Muscle of arm (tissue), 12 donors: ENCODE results near the gene NADK. TPM values are rescaled to one million over a fixed set of nuclear protein-coding genes. Genes with fewer than 3 reads are reported as not detected.
"Not testable (repeated sequence)": the region's sequence is repeated elsewhere in the genome, so short reads cannot be mapped to it uniquely, and the experiment has no call there.

Experiments used
- DNase-seq: peaks from one replicate; pipeline ENCODE4 v3.0.0-alpha.2; 2013
- polyA plus RNA-seq, 12 donors: library from polyadenylated mRNA; unstranded; fragments of 120-200 nt; gene quantifications; one replicate each; pipeline ENCODE4 v1.2.1, GENCODE V29; 2013; ENCODE audit not compliant: insufficient read length in 12 of 12

NADK gene
- polyA plus RNA-seq, 12 donors, result 22.7 to 55.6 (median 30.3) TPM; not detected in 1

DNA sequence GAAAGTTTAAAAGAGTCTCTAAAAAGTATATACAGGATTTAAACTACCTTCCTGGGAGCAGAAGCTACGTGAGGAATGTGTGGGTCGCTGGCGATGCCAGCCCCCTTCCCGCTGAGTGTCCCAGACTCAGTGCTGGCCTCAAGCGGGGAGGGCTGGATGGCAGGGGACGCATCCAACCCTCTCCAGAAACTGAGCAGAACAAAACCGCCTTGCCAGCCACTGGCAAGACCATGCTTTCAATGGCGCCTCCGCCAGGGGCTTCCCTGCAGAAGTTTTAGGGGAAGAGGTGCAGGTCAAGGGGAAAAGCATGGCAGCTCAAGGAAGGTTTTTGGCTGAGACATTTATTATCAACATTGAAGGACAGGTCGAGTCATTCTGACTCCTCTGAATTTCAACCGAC, 26.1 kb downstream of the NADK start:
- no peak for DNase-seq

DNA sequence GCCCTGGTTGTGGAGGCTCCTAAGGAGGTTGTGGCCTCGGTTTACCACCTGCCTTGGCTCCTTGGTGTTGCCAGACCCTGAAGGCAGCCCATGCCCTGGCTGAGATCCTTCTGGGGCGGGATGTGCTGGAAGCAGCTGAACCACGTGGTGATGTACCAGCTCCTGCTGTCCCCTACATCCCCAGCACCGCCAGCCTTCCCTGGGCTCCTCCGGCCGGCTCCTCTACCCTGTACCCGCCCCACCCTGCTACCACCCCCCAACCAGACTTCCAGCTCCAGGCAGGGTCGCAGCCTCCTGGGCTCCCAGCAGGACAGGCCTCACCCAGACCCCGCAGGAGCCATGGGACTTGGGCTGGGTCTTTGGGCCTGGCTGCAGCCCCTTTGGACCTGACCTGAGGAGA, 28.3 kb downstream of the NADK start:
- not testable (repeated sequence) for DNase-seq

DNA sequence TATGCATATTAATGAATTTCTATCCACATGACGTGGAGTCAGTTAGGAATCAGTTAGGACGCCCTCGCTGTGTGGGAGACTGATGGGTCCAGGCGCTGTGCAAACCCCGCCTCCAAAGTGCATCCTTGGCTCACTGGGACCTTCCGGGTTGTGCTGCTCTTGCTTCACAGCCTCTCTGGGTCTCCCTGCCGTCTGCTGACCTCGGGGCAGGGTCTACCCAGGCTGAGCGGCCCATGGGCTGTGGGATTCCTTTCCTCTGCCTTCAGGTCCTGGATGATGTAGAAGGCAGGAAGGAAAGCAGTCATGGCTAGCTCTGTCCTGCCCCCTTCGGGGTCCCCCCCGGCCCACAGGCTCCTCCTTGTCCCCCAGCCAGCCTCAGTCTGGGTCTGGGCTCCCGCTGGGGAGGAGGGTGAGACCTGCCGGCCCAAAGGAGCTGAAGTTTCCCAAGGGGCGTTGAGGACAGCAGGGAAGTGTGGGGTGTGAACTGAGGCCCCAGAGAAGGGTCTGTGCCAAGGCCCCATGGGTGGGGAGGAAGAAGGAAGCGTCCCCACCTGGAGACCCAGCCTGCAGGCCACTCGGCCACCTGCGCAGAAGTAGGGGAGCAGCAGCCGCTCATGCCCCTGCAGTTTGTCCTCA, 29.5 kb downstream of the NADK start:
- no peak for DNase-seq

DNA sequence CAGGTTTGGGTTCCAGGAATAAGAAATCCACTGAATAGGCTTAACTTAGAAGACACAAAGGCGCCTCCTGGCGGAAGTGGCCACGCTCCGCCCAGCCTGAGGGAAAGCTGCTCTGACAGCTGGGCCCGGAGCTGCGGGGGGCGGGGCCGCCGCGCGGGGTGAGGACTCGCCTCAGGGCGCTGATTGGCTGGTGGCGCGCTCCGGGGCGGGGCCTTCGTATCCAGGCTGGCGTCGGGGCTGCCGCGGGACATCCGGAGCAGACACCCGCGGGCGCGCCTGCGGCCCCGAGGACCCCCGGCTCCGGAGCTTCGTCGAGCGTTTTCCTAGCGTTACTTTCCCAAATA, 31.7 kb downstream of the NADK start:
- not testable (repeated sequence) for DNase-seq

DNA sequence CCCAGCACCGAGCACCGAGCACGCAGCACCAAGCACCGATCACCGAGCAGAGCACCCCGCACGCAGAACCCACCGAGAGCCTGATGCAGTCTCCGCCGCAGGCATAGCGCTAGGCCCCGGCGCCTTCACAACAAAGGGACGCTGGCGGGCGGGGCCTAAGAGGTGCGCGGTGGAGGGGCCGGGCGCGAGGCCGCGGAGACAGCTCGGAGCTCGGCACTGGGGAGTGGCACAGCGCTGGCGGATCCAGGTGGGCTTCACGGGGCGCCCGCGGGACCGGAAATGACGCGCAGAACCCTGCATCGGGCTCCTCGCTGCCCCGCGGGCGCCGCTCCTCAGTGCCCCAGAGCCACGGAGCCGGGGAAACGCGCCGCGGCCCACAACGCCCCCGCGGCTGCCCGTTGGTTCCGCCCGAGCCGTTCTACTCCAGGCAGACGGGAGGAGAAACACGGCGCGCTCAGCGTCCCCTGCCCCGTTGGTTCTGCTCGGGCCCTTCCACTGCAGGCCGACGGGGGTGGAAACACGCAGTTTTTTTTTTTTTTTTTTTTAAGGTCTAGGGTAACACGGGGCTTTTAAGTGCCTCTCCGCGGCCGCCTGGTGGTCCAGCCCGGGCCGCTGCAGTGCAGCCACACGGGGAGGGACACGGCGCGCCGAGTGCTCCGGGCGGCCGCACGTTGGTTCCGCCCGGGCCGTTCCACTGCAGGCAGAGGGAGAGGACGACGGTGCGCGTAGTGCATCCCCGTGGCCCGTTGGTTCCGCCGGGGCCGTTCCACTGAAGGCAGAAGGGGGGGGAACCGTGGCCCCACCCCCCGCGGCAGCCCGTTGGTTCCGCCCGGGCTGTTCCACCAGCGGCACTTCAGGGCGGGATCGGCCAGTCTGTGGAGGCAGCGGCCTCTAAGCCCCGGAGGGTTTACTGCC, 32.4 kb downstream of the NADK start:
- DNase-seq, result peak; percentile 38

DNA sequence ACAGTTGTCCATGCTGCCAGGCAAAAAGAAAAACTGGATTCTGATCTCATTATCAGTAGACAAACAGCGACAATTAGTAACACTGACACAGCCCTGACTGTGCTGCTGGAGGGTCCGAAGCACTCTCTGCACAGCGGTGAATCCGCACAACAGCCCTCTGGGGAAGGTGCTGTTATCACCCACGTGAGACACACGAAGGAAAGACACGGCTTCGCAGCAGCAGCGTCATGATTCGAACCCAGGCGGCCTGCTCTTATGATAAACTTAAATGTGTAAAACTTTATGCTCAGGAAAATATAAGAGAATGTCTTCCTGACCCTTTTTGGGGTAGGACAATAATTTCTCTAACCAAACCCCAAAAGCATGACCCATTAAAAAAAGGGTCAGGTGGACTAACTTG, 35.7 kb downstream of the NADK start:
- DNase-seq, result not testable (repeated sequence)

DNA sequence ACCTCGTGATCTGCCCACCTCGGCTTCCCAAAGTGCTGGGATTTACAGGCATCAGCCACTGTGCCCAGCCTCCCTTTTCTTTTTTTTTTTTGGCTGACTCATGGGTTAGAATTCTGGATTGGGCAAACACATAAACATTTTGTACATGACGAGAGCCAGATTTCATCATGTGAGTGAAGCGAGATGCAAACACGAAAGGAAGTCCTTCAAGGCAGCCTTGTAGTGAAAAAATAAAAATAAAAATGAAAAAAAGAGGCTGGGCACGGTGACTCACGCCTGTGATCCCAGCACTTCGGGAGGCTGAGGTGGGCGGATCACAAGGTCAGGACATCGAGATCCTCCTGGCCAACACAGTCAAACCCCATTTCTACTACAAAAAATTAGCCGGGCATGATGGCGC, 37.3 kb downstream of the NADK start:
- DNase-seq, result not testable (repeated sequence)

DNA sequence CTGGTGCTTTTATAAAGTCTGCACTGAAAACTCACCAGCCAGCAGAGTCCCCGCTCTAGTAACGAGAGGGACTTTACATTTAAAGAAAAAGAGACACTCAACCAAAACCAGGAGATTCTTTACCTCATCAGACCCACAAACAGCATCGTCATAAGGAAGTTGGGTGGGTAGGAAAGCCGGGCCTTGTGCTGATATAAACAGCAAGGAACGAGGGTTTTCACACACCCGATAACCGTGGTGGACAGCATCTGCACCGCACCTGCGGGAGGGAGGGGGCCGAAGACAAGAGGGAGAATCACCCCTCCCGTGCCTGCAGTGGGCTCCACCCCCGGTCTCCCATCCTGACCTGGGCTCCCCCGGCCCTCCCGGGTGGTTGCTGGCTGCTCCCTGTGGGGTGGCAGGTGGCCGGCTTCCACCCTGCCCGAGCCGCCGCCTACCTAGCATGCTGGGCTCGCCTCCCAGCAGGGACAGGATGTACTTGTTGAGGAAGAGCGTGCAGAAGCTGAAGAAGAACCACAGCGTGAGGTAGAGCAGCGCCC, 39.4 kb downstream of the NADK start:
- DNase-seq, result not testable (repeated sequence)

DNA sequence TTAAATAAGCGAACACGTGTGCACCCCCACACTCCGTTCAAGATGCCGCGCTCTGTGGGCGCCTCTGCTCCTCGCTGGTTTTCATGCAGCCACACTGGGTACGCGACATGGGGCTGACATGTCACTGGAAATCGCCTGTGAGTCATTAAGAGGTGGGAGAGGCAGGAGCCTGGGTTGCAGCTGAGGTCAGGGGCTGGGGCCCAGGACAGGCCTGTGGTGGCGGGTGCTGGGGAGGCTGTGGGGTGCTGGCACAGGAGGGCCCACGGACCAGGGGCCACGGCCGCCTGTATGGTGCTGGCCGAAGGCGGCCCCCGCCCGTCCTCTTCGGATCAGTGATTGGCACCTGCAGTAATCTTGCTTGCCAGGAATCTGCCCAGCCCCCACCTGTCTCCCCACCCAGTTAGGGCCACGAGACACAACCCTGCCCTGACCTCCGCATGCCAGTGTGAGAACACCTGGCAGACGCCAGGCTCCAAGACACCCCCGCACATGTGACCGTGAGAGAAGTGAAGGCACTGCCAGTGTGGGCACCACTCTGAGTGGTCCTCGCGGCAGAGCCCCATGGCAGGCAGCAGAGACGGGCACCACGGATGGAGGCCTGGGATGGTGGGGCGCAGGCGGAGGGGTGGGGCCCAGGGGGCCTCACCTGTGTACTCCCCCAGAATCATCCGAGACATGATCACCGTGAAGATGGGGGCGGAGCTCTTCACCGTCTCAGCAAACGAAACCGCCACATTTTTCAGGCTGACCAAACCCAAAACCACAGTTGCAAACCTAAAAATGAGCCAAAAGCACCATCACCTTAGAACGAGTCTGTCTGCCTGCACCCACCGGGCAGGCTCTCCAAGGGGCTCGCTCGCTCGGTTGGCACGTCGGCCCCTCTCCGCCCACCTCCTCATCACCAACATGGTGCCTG, 40.3 kb downstream of the NADK start:
- DNase-seq, result not testable (repeated sequence)

DNA sequence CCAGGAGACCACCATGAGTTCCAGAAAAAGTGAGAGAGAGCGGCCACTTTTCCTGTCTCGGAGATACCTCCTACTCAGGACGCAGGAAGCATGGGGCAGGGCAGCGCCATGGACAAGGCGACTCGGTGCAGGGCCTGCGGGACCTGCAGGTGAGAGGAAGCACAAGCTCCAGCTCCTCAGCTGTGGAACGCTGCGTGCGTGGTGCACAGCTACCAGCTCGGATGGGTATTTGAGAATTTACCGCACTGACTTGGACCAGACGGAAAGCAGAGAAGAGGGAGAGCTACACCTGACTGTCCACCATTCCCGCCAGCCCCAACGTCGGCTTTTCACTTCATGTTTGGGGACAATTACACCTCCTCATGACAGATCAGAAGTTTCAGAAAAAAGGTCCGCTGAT, 45.9 kb downstream of the NADK start:
- no peak for DNase-seq

DNA sequence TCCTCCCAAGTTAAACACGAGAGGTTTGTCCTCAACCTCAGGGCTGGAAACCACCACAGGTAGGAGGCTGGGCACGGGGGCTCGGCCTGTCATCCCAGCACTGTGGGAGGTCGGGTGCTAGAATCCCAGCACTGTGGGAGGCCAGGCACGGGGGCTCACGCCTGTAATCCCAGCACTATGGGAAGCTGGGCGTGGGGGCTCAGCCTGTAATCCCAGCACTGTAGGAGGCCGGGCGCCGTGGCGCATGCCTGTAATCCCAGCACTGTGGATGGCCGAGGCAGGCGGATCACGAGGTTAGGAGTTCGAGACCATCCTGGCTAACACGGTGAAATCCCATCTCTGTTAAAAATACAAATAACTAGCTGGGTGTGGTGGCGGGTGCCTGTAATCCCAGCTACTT, 47.4 kb downstream of the NADK start:
- DNase-seq, result no peak

DNA sequence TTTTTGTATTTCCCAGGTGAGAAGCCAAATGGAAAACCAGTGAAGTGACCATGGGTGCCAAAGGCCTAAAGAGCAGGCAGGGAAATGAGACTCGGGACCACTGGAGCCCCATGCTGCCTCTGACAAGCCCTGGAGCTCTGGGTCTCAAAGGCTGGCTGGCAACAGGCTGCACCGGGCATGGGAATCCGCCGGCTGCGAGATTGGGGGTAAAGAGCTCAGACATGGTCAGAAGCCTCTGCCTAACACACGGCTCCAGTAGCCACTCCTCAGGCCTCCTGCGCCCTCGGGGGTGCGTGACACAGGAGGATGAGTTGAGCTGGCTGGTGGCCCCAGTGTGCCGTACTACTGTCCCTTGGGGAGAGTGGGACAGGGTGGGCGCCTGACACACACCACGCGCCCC, 48.0 kb downstream of the NADK start:
- DNase-seq, result not testable (repeated sequence)

DNA sequence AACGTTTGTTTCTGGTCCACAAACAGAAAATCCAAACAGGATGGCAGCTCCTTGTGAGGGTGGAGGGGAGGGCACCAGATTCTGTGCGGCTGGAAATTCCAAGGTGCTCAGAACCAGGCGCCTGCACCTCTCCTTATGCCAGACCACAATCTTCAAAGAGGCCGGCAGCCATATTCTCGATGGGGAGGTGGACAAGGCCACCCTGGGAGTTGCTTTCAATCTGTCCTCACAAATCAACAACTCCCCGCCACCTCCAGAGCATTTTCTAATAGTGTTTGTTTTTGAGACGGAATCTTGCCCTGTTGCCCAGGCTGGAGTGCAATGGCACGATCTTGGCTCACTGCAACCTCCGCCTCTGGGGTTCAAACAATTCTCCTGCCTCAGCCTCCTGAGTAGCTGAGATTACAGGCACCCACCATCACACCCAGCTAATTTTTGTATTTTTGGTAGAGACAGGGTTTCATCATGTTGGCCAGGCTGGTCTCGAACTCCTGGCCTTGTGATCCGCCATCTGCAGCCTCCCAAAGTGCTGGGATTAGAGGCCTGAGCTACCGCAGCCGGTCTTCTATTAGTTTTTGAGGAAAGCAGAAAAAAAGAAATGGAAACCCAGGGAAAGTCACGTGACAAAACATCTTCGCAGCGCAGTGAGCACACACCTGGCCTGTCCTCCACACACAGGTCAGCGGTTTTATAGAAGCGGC, 49.0 kb downstream of the NADK start:
- not testable (repeated sequence) for DNase-seq

DNA sequence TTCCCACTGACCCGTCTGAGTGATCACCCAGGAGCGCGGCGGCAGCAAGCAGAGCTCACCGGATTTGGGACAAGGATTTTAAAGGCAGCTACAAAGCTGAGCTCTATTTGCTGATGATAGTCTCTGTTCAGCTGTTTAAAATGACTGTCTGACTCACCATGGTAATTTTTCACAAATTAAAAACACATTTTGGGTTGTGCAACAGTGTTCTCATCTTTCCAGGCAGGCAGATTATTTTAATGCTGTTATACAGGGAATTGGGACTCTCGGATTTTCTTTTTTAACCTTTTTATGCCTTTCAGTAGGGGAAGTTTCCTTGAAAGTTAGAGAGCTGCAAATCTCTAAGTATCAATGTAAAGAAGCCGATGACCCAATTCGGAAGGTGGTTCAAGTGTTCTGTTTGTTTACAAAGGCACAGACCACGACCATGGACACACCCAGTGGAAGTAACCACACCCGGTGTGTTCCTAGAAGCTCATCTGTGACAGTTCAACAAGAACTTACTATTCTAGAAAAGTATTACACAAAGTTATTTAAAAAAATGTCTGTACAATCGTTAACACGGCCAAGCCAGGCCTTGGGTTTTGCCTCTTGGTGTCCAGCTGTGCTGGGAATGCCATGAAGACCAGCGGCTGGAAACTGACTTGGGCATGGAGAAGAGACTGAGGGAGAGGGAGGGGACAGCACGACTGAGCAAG, 49.8 kb downstream of the NADK start:
- not testable (repeated sequence) for DNase-seq

DNA sequence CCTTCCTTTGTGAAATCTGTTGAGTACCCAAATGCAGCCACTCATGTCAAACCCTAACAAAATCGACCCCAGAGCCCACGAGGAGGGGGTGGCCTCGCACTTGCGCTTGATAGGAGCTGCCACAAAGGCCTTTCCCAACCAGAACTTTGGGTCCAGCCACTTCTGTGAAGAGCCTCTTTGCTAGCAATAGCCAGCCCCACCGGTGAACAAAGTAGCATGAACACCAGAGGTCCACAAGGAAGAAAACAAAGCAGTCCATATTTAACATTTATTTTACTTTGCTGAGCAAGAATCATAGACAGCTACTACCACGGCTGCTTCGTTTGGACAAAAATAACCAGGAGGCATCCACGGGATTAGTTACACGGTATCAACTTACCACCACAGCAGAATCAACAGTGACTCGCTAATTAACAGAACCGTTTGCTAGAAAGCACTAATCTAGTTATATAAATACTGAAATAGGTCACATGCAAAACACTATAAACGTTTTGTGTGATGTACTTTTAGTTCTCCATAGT, 51.1 kb downstream of the NADK start:
- DNase-seq, result not testable (repeated sequence)

DNA sequence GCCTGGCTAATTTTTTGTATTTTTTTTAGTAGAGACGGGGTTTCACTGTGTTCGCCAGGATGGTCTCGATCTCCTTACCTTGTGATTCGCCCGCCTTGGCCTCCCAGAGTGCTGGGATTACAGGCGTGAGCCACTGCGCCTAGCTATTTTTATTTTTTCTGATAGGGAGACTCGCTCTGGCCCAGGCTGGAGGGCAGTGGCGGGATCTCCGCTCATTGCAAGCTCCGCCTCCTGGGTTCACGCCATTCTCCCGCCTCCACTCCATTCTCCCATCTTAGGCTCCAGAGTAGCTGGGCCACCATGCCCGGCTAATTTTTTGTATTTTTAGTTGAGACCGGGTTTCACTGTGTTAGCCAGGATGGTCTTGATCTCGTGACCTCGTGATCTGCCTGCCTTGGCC, 52.2 kb downstream of the NADK start:
- DNase-seq, result not testable (repeated sequence)

DNA sequence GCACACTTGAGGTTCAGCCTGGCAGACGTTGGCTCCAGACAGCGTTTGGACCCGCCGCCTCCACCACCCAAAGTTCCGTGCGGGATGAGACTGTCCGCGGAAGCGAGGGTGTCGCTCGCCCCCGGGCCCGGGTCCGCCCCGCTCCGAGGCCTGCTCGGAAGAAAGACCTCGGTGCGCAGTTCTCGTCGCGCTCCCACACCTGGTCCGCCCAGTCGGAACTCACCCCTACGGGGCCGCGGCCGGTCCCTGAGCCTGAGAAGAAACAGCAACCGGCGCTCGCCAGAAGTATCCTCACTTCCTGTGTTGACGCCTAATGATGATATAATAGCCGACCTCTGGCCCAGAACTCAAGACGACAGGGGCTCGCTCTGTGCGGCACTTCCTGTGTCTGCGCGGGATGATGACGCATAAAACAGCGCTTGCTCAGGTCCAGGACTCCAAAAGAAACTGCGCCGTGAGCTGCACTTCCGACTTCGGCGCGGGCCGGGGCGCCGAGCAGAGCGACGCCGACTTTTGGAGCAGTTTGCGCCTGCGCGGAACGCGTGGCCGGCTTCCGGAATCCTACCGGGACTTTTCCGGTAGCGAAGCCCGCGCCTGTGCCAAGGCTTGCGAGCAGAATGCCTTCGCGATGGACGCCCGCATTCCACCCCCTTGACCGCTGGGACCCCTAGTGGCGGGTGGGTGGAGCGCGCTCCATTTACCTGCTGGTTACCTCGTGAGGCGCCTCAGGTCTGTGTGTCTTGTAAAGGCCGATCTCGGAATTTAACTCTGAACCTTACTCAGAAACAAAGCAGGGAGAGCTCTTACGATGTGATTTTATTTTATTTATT, 54.0 kb downstream of the NADK start, which contains the start of gene CDK11A:
CDK11A (minus strand) TSS at position 323 of the 830 bp plus-strand sequence. CDS start 1,539 bp downstream, outside the sequence.
- DNase-seq, result peak; percentile 99

DNA sequence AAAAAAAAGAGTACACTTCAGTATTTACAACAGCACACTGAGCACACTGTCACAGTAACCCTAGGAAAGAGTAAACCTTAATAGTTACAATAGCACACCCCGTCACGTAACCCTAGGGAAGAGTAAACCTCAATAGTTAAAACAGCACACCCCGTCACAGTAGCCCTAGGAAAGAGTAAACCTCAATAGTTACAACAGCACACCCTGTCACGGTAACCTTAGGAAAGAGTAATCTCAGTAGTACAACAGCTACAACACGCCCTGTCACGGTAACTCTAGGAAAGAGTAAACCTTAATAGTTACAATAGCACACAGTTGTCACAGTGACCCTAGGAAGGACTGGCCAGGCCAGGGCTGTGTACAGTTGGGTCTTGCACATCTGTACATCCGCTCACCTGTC, 57.1 kb downstream of the NADK start:
- no peak for DNase-seq
